GM12878 (cell line): ENCODE data around the gene SLC26A11. TPM values are rescaled to one million over a fixed set of nuclear protein-coding genes. Genes with fewer than 3 reads are reported as not detected.

Experiments used
- ATAC-seq: fragments of 200-7000 bp; cut with Tn5 transposase; 3 replicates; pipeline ENCODE4 v1.9.1; 2020; ENCODE audit warnings: mild to moderate bottlenecking, moderate library complexity
- BruUV-seq: library from RNA; stranded (reverse); fragments of 400-500 nt; replicated peaks from 2 replicates; lab custom pipeline; 2021; lab: Mats Ljungman, UMichigan
- CTCF ChIA-PET: fragments of 300-600 bp; sonication (Branson Sonifier 250); formaldehyde crosslinking; extraction: SDS; loops from one replicate; lab custom pipeline; 2021; ENCODE audit warnings: inconsistent platforms; lab: Yijun Ruan, JAX
- POLR2A ChIA-PET: fragments of 350-600 bp; formaldehyde crosslinking; extraction: SDS; loops from one replicate; lab custom pipeline; 2021; ENCODE audit warnings: inconsistent platforms; lab: Charles Lee
- RAD21 ChIA-PET: fragments of 300-600 bp; sonication (Branson Sonifier 250); formaldehyde crosslinking; loops from one replicate; lab custom pipeline; 2023; ENCODE audit warnings: antibody characterized with exemption; ENCODE audit not compliant: unreplicated experiment; lab: Charles Lee
- SMC1A ChIA-PET: fragments of 300-600 bp; sonication (Branson Sonifier 250); formaldehyde crosslinking; loops from one replicate; lab custom pipeline; 2023; ENCODE audit not compliant: unreplicated experiment, uncharacterized antibody; lab: Charles Lee
- DNase-seq: peaks from one replicate; pipeline ENCODE4 v3.0.0-alpha.2; 2011; ENCODE audit warnings: low read depth, low spot score
- FAIRE-seq: peaks from 3 replicates; lab custom pipeline; 2011; peaks lifted over from hg19 to GRCh38; lab: Jason Lieb, UNC
- H2AFZ ChIP-seq: 2 replicates; pipeline ENCODE4 v1.6.0; 2011; ENCODE audit warnings: low read depth, low read length, control low read depth; ENCODE audit not compliant: control insufficient read depth
- H3K27ac ChIP-seq: 2 replicates; pipeline ENCODE4 v1.5.1; 2011; ENCODE audit warnings: control low read depth; ENCODE audit not compliant: control insufficient read depth, insufficient read depth
- H3K27me3 ChIP-seq, 2 experiments: replicated peaks in 1 of 2; 2 replicates each; pipeline versions ENCODE4 v1.6.0 to v1.6.1; 2011; ENCODE audit warnings: low read length in 1 of 2; ENCODE audit not compliant: control insufficient read depth in 2 of 2, insufficient read depth in 2 of 2
- H3K36me3 ChIP-seq, 2 experiments: 2 replicates each; pipeline ENCODE4 v1.5.1; 2011; ENCODE audit warnings: low read length in 1 of 2; ENCODE audit not compliant: control insufficient read depth in 2 of 2, insufficient read depth in 2 of 2
- H3K4me1 ChIP-seq: 2 replicates; pipeline ENCODE4 v1.6.1; 2011; ENCODE audit warnings: mild to moderate bottlenecking, low read length, moderate library complexity, mixed read lengths; ENCODE audit not compliant: control insufficient read depth, insufficient read depth
- H3K4me2 ChIP-seq: 2 replicates; pipeline ENCODE4 v1.6.0; 2011; ENCODE audit warnings: control low read depth; ENCODE audit not compliant: control insufficient read depth, insufficient read depth
- H3K4me3 ChIP-seq: fragments of 200-600 bp; sonication (generic); 2 replicates; pipeline ENCODE4 v1.5.1; 2016
- H3K79me2 ChIP-seq: 2 replicates; pipeline ENCODE4 v1.6.0; 2011; ENCODE audit warnings: low read length; ENCODE audit not compliant: control insufficient read depth, insufficient read depth
- H3K9ac ChIP-seq: 2 replicates; pipeline ENCODE4 v1.8.0; 2011; ENCODE audit warnings: low read length, control low read depth, mixed read lengths; ENCODE audit not compliant: control insufficient read depth, insufficient read depth
- H3K9me3 ChIP-seq: replicated peaks from 3 replicates; pipeline ENCODE4 v1.5.1; 2011; ENCODE audit warnings: mild to moderate bottlenecking, low read length; ENCODE audit not compliant: control insufficient read depth, insufficient read depth
- H4K20me1 ChIP-seq: 2 replicates; pipeline ENCODE4 v1.6.0; 2011; ENCODE audit not compliant: control insufficient read depth, insufficient read depth
- IKZF1 ChIP-seq: fragments of 450-650 bp; conservative IDR thresholded peaks from 2 replicates; pipeline ENCODE4 v1.6.1; 2017; ENCODE audit warnings: antibody characterized with exemption, mild to moderate bottlenecking
- RBBP5 ChIP-seq: fragments of 200-600 bp; sonication (generic); conservative IDR thresholded peaks from 2 replicates; pipeline ENCODE4 v1.6.1; 2016
- WGBS: methylation state at CpG from one replicate; pipeline ENCODE4 v1.1.6; 2016; ENCODE audit warnings: low lambda C conversion rate; ENCODE audit not compliant: insufficient replicate concordance, insufficient coverage; ENCODE audit errors: missing lambda C conversion rate; 5-methylcytosine and 5-hydroxymethylcytosine counted together
- in situ Hi-C: fragments of 300-500 bp; cut with MboI; formaldehyde crosslinking; loops from 9 replicates; pipeline ENCODE4 v1.14.3; 2018; ENCODE audit warnings: mixed read lengths
- intact Hi-C: fragments of 100-400 bp; cut with micrococcal nuclease; formaldehyde crosslinking; loops from one replicate; pipeline ENCODE4 v1.14.2; 2022; ENCODE audit not compliant: unreplicated experiment
- polyA plus RNA-seq, 11 experiments: library from polyadenylated mRNA; depleted of rRNA in 4 of 11; unstranded in 6 of 11; stranded (reverse) in 5 of 11; fragments of >200 nt; fragmentation: Nextera tagmentation in 4 of 11; fragmentation: Illumina TruSeq in 1 of 11; extraction: Ambion mirVana in 4 of 11; extraction: Trizol in 1 of 11; gene quantifications; 1 replicate in 1 of 11; 2 replicates in 10 of 11; pipeline versions ENCODE4 v1.2.1 to v1.2.3, GENCODE V29; 2011 to 2016; ENCODE audit warnings: inconsistent platforms in 2 of 11, missing spikeins in 2 of 11, low read depth in 1 of 11
- total RNA-seq, 4 experiments: library from RNA; depleted of rRNA in 3 of 4; stranded (reverse); fragments of >200 nt in 3 of 4; fragmentation: Illumina TruSeq in 1 of 4; extraction: Trizol in 1 of 4; gene quantifications; 2 replicates each; pipeline versions ENCODE4 v1.2.1 to v1.2.3, GENCODE V29; 2013 to 2021

Gene SLC26A11
- total and polyA plus RNA-seq, 10 of the 15 experiments (the other 5 are each of a cell fraction or from before 2014, with no cell fraction given), result 0.05 to 4.1 (median 1.2) TPM; not detected in 1

DNA sequence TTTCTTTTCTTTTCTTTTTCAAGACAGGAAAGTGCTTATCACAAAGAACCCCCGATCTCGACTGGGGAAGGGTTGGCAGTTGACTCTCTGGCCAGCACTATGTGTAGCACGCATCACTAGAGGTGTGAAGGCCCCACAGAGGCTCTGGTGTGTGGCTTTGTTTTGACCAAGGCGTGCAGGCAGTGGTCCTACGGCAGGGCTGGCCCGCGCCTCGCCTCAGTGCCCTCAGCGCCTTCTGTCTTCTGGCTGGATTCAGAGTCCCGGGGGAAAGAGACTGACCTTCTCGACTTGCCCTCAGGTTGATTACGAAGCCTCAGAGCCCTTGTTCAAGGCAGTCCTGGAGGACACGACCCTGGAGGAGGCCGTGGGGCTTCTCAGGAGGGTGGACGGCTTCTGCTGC, 18.8 kb upstream of the SLC26A11 start:
- no peak for DNase-seq
- Histone ChIP-seq H3K4me2 (no peak overlapping the region), H3K79me2 (no peaks in the 10 kb centered on the region), H3K36me3 (no peaks in the 10 kb centered on the region), H3K9me3 (no peaks in the 10 kb centered on the region), H3K9ac (no peak overlapping the region), H2AFZ (no peak overlapping the region), H3K27ac (no peak overlapping the region), H3K4me3 (no peak overlapping the region), H4K20me1 (no peaks in the 10 kb centered on the region), H3K27me3 (no peaks in the 10 kb centered on the region), H3K4me1 (no peaks in the 10 kb centered on the region)
- intact Hi-C loops (no loop called here), in situ Hi-C loops (no loop called here)
- no TSS peak for BruUV-seq
- 64% methylated on average over 15 of the region's 15 CpGs for WGBS
- TF ChIP-seq IKZF1 (no peak), RBBP5 (no peak)
- ChIA-PET CTCF (no interaction called here), RAD21 (no interaction called here), SMC1A (no interaction called here), POLR2A (no interaction called here)
- no peak for FAIRE-seq
- no peak for ATAC-seq

DNA sequence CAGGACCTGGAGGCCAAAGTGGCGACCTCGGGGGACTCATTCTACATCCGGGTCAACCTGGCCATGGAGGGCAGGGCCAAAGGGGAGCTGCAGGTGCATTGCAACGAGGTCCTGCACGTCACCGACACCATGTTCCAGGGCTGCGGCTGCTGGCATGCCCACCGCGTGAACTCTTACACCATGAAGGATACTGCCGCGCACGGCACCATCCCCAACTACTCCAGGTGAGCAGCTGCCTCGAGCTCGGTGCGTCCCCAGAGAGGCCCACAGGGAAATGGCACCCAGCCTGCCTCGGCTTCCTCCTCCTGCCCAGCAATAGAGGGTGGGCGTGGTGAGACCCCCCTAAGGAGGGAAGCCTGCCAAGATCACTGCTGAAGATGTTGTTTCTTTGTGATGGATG, 18.0 kb upstream of the SLC26A11 start:
- ChIA-PET CTCF (interaction anchor here (0.6 kb wide), 1 partner anchor 162 kb away, joined by 3 read pairs; no protein-coding TSS in a partner anchor), RAD21 (no interaction called here), SMC1A (no interaction called here), POLR2A (no interaction called here)
- Histone ChIP-seq H3K9ac (no peak overlapping the region), H3K79me2 (no peaks in the 10 kb centered on the region), H3K4me3 (no peak overlapping the region), H4K20me1 (no peaks in the 10 kb centered on the region), H3K4me2 (no peak overlapping the region), H3K27ac (no peak overlapping the region), H3K4me1 (no peaks in the 10 kb centered on the region), H3K27me3 (no peaks in the 10 kb centered on the region), H3K9me3 (no peaks in the 10 kb centered on the region), H2AFZ (no peak overlapping the region), H3K36me3 (no peaks in the 10 kb centered on the region)
- 78% methylated on average over 17 of the region's 17 CpGs for WGBS
- ATAC-seq (no peak), DNase-seq (no peak), FAIRE-seq (no peak)
- intact Hi-C loops, result no loop called here
- no TSS peak for BruUV-seq
- in situ Hi-C loops, result no loop called here
- no peak for TF ChIP-seq RBBP5
